Measurements from ENCODE around the gene CD93.

Gene CD93

GRCh38 chr20:23071398-23071797 lies 14.7 kb downstream of the CD93 start:
- no peak for TF ChIP-seq ZBTB7A (IDR thresholded peaks at IDR 0.05; ENCODE audit: low read depth)
- no peak for TF ChIP-seq TEAD4 (IDR thresholded peaks at IDR 0.05)
- TF ChIP-seq EGR1 (IDR thresholded peaks at IDR 0.05), result no peak
- no peak for TF ChIP-seq YY1 (IDR thresholded peaks at IDR 0.05; ENCODE audit: low read depth)
- TF ChIP-seq USF1 (IDR thresholded peaks at IDR 0.05), result no peak
- no peak for TF ChIP-seq NFIC (IDR thresholded peaks at IDR 0.05)
- no peak for TF ChIP-seq TCF12 (IDR thresholded peaks at IDR 0.05; ENCODE audit: low read depth)
- no peak for TF ChIP-seq RAD21 (IDR thresholded peaks at IDR 0.05; ENCODE audit: low read depth)
- TF ChIP-seq MAX (IDR thresholded peaks at IDR 0.05), result no peak
- no peak for TF ChIP-seq FOXM1 (IDR thresholded peaks at IDR 0.05; ENCODE audit: borderline replicate concordance, low read depth)
- TF ChIP-seq EP300 (IDR thresholded peaks at IDR 0.05; ENCODE audit: borderline replicate concordance), result no peak
- TF ChIP-seq CEBPB (IDR thresholded peaks at IDR 0.05), result no peak
- TF ChIP-seq TAF1 (IDR thresholded peaks at IDR 0.05; ENCODE audit: low read depth), result no peak

- TF ChIP-seq TCF12 (IDR thresholded peaks at IDR 0.05; ENCODE audit: low read depth) (no peak), EP300 (IDR thresholded peaks at IDR 0.05; ENCODE audit: borderline replicate concordance) (no peak), YY1 (IDR thresholded peaks at IDR 0.05; ENCODE audit: low read depth) (no peak), FOXM1 (IDR thresholded peaks at IDR 0.05; ENCODE audit: borderline replicate concordance, low read depth) (no peak), CREB1 (IDR thresholded peaks at IDR 0.05; ENCODE audit: low read depth) (no peak), EGR1 (IDR thresholded peaks at IDR 0.05) (no peak), TAF1 (IDR thresholded peaks at IDR 0.05; ENCODE audit: low read depth) (no peak), ZBTB7A (IDR thresholded peaks at IDR 0.05; ENCODE audit: low read depth) (no peak), USF1 (IDR thresholded peaks at IDR 0.05) (no peak), REST (IDR thresholded peaks at IDR 0.05; ENCODE audit: low read depth) (no peak), MAX (IDR thresholded peaks at IDR 0.05) (no peak), TEAD4 (IDR thresholded peaks at IDR 0.05) (no peak), RAD21 (IDR thresholded peaks at IDR 0.05; ENCODE audit: low read depth) (no peak), NFIC (IDR thresholded peaks at IDR 0.05) (no peak), CEBPB (IDR thresholded peaks at IDR 0.05) (no peak)
Observed at GRCh38 chr20:23069108-23069507, 17.0 kb downstream of the CD93 start.

- TF ChIP-seq YY1 (IDR thresholded peaks at IDR 0.05; ENCODE audit: low read depth) (no peak), EGR1 (IDR thresholded peaks at IDR 0.05) (no peak), RAD21 (IDR thresholded peaks at IDR 0.05; ENCODE audit: low read depth) (no peak), CEBPB (IDR thresholded peaks at IDR 0.05) (no peak), REST (IDR thresholded peaks at IDR 0.05; ENCODE audit: low read depth) (no peak), ZBTB7A (IDR thresholded peaks at IDR 0.05; ENCODE audit: low read depth) (no peak), TAF1 (IDR thresholded peaks at IDR 0.05; ENCODE audit: low read depth) (no peak), FOXM1 (IDR thresholded peaks at IDR 0.05; ENCODE audit: borderline replicate concordance, low read depth) (no peak), TEAD4 (IDR thresholded peaks at IDR 0.05) (no peak), CREB1 (IDR thresholded peaks at IDR 0.05; ENCODE audit: low read depth) (no peak), EP300 (IDR thresholded peaks at IDR 0.05; ENCODE audit: borderline replicate concordance) (no peak), NFIC (IDR thresholded peaks at IDR 0.05) (no peak), MAX (IDR thresholded peaks at IDR 0.05) (no peak), USF1 (IDR thresholded peaks at IDR 0.05) (no peak), TCF12 (IDR thresholded peaks at IDR 0.05; ENCODE audit: low read depth) (no peak)
Observed at GRCh38 chr20:23068283-23068682, 17.8 kb downstream of the CD93 start.

GRCh38 chr20:23066772-23067171 lies 19.4 kb downstream of the CD93 start:
- TF ChIP-seq CEBPB (IDR thresholded peaks at IDR 0.05) (no peak), EP300 (IDR thresholded peaks at IDR 0.05; ENCODE audit: borderline replicate concordance) (no peak), EGR1 (IDR thresholded peaks at IDR 0.05) (no peak), CREB1 (IDR thresholded peaks at IDR 0.05; ENCODE audit: low read depth) (no peak), TCF12 (IDR thresholded peaks at IDR 0.05; ENCODE audit: low read depth) (no peak), USF1 (IDR thresholded peaks at IDR 0.05) (no peak), REST (IDR thresholded peaks at IDR 0.05; ENCODE audit: low read depth) (no peak), YY1 (IDR thresholded peaks at IDR 0.05; ENCODE audit: low read depth) (no peak), MAX (IDR thresholded peaks at IDR 0.05) (no peak), TAF1 (IDR thresholded peaks at IDR 0.05; ENCODE audit: low read depth) (no peak), RAD21 (IDR thresholded peaks at IDR 0.05; ENCODE audit: low read depth) (no peak), TEAD4 (IDR thresholded peaks at IDR 0.05) (no peak), ZBTB7A (IDR thresholded peaks at IDR 0.05; ENCODE audit: low read depth) (no peak), NFIC (IDR thresholded peaks at IDR 0.05) (no peak), FOXM1 (IDR thresholded peaks at IDR 0.05; ENCODE audit: borderline replicate concordance, low read depth) (no peak)
